HEK293T (cell line): ENCODE measurements around the gene BCAS1.

Source experiments
- ARNT ChIP-seq: fragments of 450-650 bp; IDR thresholded peaks from 2 replicates; pipeline ENCODE4 v1.6.1; 2017; ENCODE audit warnings: mild to moderate bottlenecking
- BHLHE40 ChIP-seq: fragments of 450-650 bp; IDR thresholded peaks from 2 replicates; pipeline ENCODE4 v1.6.1; 2016; ENCODE audit warnings: mild to moderate bottlenecking, moderate library complexity, borderline replicate concordance
- ELF4 ChIP-seq: fragments of 450-650 bp; IDR thresholded peaks from 2 replicates; pipeline ENCODE4 v1.6.1; 2017; ENCODE audit warnings: antibody characterized with exemption
- FOXA1 ChIP-seq: fragments of 450-650 bp; IDR thresholded peaks from 2 replicates; pipeline ENCODE4 v1.6.1; 2016; ENCODE audit warnings: mild to moderate bottlenecking
- FOXK2 ChIP-seq: fragments of 450-650 bp; IDR thresholded peaks from 2 replicates; pipeline ENCODE4 v1.6.1; 2016; ENCODE audit warnings: mild to moderate bottlenecking
- FOXM1 ChIP-seq: fragments of 450-650 bp; IDR thresholded peaks from 2 replicates; pipeline ENCODE4 v1.6.1; 2017; ENCODE audit warnings: mild to moderate bottlenecking, borderline replicate concordance
- HDGF ChIP-seq: fragments of 450-650 bp; IDR thresholded peaks from 2 replicates; pipeline ENCODE4 v1.6.1; 2017; ENCODE audit warnings: antibody characterized with exemption, borderline replicate concordance
- LEF1 ChIP-seq: fragments of 450-650 bp; IDR thresholded peaks from 2 replicates; pipeline ENCODE4 v1.6.1; 2017; ENCODE audit warnings: mild to moderate bottlenecking, borderline replicate concordance
- NFRKB ChIP-seq: fragments of 450-650 bp; IDR thresholded peaks from 2 replicates; pipeline ENCODE4 v1.6.1; 2016; ENCODE audit warnings: mild to moderate bottlenecking, moderate library complexity
- PKNOX1 ChIP-seq: fragments of 450-650 bp; IDR thresholded peaks from 2 replicates; pipeline ENCODE4 v1.6.1; 2016
- SP1 ChIP-seq: fragments of 450-650 bp; IDR thresholded peaks from 2 replicates; pipeline ENCODE4 v1.6.1; 2017
- SUZ12 ChIP-seq: fragments of 450-650 bp; IDR thresholded peaks from 2 replicates; pipeline ENCODE4 v1.6.1; 2016; ENCODE audit warnings: mild to moderate bottlenecking
- TARDBP ChIP-seq: fragments of 450-650 bp; IDR thresholded peaks from 2 replicates; pipeline ENCODE4 v1.6.1; 2016
- ZNF384 ChIP-seq: fragments of 450-650 bp; IDR thresholded peaks from 2 replicates; pipeline ENCODE4 v1.6.1; 2016

GRCh38 chr20:53971096-53971683 is 99.2 kb downstream of the BCAS1 start:
- TF ChIP-seq HDGF (no peak), ELF4 (no peak), SP1 (no peak), SUZ12 (no peak), ZNF384 (no peak), PKNOX1 (no peak), FOXA1 (no peak), LEF1 (no peak), BHLHE40 (no peak), NFRKB (no peak), TARDBP (no peak), FOXK2 (no peak), FOXM1 (no peak), ARNT (no peak)
